ENCODE measurements around the gene KLHL41. TPM values are rescaled to one million over a fixed set of nuclear protein-coding genes. Genes with fewer than 3 reads are reported as not detected.
"Not testable (repeated sequence)": the region's sequence is repeated elsewhere in the genome, so short reads cannot be mapped to it uniquely, and the experiment has no call there.

KLHL41 gene
- total RNA-seq, 1 experiment from 2014 or later = 0.15 TPM

DNA sequence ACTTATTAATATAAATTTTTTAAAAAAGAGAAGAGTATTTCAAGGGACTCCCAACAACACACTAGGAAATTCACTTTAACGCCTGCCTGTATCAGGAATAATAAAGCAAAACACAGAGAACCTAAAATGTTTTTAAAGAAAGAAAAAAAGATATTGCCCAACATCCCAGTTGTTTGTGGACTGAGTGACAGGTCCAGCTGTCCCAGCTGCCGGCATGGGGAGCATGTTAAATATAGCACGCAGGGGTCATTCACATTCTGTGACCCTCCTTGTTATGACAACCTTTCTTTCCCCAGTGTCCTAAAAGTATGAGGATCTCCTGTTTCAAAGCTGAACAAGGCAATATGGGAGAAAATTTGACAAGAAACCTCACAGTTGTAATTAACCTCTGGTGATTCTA is 4.4 kb downstream of the KLHL41 start:
- no peak overlapping the region for H3K9ac ChIP-seq (ENCODE audit: low read length)
- no peaks in the 10 kb centered on the region for H3K9me3 ChIP-seq (ENCODE audit: control insufficient read depth in 1 of 2, insufficient read depth in 1 of 2, low read depth in 1 of 2, low read length in 2 of 2)
- no peak overlapping the region for H2AFZ ChIP-seq (ENCODE audit: low read depth, low read length, poor library complexity, severe bottlenecking)
- no peak overlapping the region for H3K27ac ChIP-seq (ENCODE audit: low read depth, low read length)
- intact Hi-C loops (cut with micrococcal nuclease) = no loop called here
- TF ChIP-seq FOSL1 (IDR thresholded peaks at IDR 0.05; ENCODE audit: low read depth) (no peak), ZFX (IDR thresholded peaks at IDR 0.05) (no peak), TCF7L2 (IDR thresholded peaks at IDR 0.05; ENCODE audit: borderline replicate concordance, extremely low read depth, insufficient read depth, insufficient read length) (no peak), EGR1 (IDR thresholded peaks at IDR 0.05; ENCODE audit: low read depth) (no peak), CBX3 (IDR thresholded peaks at IDR 0.05; ENCODE audit: low read depth) (no peak), EZH2phosphoT487 (IDR thresholded peaks at IDR 0.05; ENCODE audit: borderline replicate concordance) (no peak), SIN3A (IDR thresholded peaks at IDR 0.05; ENCODE audit: low read depth) (no peak), POLR2AphosphoS5 (IDR thresholded peaks at IDR 0.05; ENCODE audit: low read depth, low read length) (no peak), POLR2A (IDR thresholded peaks at IDR 0.05; ENCODE audit: borderline replicate concordance, extremely low read depth, insufficient read depth, insufficient read length) (no peak), ZNF274 (IDR thresholded peaks at IDR 0.05; ENCODE audit: low read depth, low read length) (no peak), JUND (IDR thresholded peaks at IDR 0.05) (no peak), YY1 (IDR thresholded peaks at IDR 0.05; ENCODE audit: extremely low read depth, insufficient replicate concordance, low read depth, low read length) (no peak), EZH2 (IDR thresholded peaks at IDR 0.05) (no peak), SP1 (IDR thresholded peaks at IDR 0.05; ENCODE audit: low read depth) (no peak)
- TF ChIP-seq, protein P1, sequence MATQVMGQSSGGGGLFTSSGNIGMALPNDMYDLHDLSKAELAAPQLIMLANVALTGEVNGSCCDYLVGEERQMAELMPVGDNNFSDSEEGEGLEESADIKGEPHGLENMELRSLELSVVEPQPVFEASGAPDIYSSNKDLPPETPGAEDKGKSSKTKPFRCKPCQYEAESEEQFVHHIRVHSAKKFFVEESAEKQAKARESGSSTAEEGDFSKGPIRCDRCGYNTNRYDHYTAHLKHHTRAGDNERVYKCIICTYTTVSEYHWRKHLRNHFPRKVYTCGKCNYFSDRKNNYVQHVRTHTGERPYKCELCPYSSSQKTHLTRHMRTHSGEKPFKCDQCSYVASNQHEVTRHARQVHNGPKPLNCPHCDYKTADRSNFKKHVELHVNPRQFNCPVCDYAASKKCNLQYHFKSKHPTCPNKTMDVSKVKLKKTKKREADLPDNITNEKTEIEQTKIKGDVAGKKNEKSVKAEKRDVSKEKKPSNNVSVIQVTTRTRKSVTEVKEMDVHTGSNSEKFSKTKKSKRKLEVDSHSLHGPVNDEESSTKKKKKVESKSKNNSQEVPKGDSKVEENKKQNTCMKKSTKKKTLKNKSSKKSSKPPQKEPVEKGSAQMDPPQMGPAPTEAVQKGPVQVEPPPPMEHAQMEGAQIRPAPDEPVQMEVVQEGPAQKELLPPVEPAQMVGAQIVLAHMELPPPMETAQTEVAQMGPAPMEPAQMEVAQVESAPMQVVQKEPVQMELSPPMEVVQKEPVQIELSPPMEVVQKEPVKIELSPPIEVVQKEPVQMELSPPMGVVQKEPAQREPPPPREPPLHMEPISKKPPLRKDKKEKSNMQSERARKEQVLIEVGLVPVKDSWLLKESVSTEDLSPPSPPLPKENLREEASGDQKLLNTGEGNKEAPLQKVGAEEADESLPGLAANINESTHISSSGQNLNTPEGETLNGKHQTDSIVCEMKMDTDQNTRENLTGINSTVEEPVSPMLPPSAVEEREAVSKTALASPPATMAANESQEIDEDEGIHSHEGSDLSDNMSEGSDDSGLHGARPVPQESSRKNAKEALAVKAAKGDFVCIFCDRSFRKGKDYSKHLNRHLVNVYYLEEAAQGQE (IDR thresholded peaks at IDR 0.05; ENCODE audit: low read depth) = no peak
- TF ChIP-seq, protein P2, sequence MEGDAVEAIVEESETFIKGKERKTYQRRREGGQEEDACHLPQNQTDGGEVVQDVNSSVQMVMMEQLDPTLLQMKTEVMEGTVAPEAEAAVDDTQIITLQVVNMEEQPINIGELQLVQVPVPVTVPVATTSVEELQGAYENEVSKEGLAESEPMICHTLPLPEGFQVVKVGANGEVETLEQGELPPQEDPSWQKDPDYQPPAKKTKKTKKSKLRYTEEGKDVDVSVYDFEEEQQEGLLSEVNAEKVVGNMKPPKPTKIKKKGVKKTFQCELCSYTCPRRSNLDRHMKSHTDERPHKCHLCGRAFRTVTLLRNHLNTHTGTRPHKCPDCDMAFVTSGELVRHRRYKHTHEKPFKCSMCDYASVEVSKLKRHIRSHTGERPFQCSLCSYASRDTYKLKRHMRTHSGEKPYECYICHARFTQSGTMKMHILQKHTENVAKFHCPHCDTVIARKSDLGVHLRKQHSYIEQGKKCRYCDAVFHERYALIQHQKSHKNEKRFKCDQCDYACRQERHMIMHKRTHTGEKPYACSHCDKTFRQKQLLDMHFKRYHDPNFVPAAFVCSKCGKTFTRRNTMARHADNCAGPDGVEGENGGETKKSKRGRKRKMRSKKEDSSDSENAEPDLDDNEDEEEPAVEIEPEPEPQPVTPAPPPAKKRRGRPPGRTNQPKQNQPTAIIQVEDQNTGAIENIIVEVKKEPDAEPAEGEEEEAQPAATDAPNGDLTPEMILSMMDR (IDR thresholded peaks at IDR 0.05 in 2 of 3, conservative IDR thresholded peaks at IDR 0.05 in 1 of 3; ENCODE audit: borderline replicate concordance in 1 of 3, insufficient read depth in 1 of 3, low read depth in 2 of 3, low read length in 2 of 3) = no peak
- TF ChIP-seq, protein P3, sequence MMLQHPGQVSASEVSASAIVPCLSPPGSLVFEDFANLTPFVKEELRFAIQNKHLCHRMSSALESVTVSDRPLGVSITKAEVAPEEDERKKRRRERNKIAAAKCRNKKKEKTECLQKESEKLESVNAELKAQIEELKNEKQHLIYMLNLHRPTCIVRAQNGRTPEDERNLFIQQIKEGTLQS (IDR thresholded peaks at IDR 0.05) = no peak
- H3K4me1 ChIP-seq (ENCODE audit: control insufficient read depth in 1 of 2, insufficient read depth in 2 of 2, low read length in 2 of 2) = peaks cover 6 to 20% of the 10 kb centered on the region in 2 experiments
- no peak overlapping the region for H3K4me3 ChIP-seq (replicated peaks in 1 of 2; ENCODE audit: low read depth in 1 of 2, low read length in 2 of 2)
- POLR2A ChIA-PET = no interaction called here
- BruUV-seq (replicated peaks) = no TSS peak
- H3K36me3 ChIP-seq (ENCODE audit: control insufficient read depth in 1 of 2, insufficient read depth in 2 of 2, low read length in 2 of 2) = no peaks in the 10 kb centered on the region
- DNase-seq (ENCODE audit: low read depth, low spot score) (no peak), ATAC-seq (no peak)
- H4K20me1 ChIP-seq (ENCODE audit: insufficient read depth) = no peaks in the 10 kb centered on the region
- no peaks in the 10 kb centered on the region for H3K9me2 ChIP-seq (ENCODE audit: insufficient read depth)
- H3K4me2 ChIP-seq (ENCODE audit: low read length) = no peak overlapping the region
- H3K79me2 ChIP-seq (ENCODE audit: insufficient read depth, low read length) = no peaks in the 10 kb centered on the region
- CTCF ChIA-PET = no interaction called here
- H3K27me3 ChIP-seq (ENCODE audit: insufficient read depth, low read length) = no peaks in the 10 kb centered on the region
- RAD21 ChIA-PET (ENCODE audit: low non-redundant PET in 1 of 2, low total read pairs in 2 of 2, uncharacterized antibody in 2 of 2, unreplicated experiment in 2 of 2) = no interaction called here

DNA sequence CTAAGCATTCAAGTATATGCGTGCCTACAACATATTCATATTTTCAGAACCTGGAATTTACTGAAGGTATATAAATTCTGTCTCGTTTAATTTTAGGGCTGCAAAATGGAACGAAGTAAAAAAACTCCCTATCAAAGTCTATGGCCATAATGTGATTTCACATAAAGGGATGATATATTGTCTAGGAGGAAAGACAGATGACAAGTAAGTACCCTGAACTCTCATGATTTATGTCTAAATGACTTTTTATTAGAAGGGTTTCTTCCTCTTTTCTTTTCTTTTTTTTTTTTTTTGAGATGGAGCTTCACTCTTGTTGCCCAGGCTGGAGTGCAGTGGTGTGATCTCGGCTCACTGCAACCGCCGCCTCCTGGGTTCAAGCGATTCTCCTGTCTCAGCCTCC is 5.3 kb downstream of the KLHL41 start:
- H3K27me3 ChIP-seq (ENCODE audit: insufficient read depth, low read length); DNase-seq (ENCODE audit: low read depth, low spot score); H3K9ac ChIP-seq (ENCODE audit: low read length); POLR2A ChIA-PET; ATAC-seq; intact Hi-C loops (cut with micrococcal nuclease); H3K9me2 ChIP-seq (ENCODE audit: insufficient read depth); H3K27ac ChIP-seq (ENCODE audit: low read depth, low read length); H3K36me3 ChIP-seq (ENCODE audit: control insufficient read depth in 1 of 2, insufficient read depth in 2 of 2, low read length in 2 of 2); H3K4me2 ChIP-seq (ENCODE audit: low read length); H3K9me3 ChIP-seq (ENCODE audit: control insufficient read depth in 1 of 2, insufficient read depth in 1 of 2, low read depth in 1 of 2, low read length in 2 of 2); BruUV-seq (replicated peaks); H3K4me3 ChIP-seq (replicated peaks in 1 of 2; ENCODE audit: low read depth in 1 of 2, low read length in 2 of 2); H3K79me2 ChIP-seq (ENCODE audit: insufficient read depth, low read length); H2AFZ ChIP-seq (ENCODE audit: low read depth, low read length, poor library complexity, severe bottlenecking); RAD21 ChIA-PET (ENCODE audit: low non-redundant PET in 1 of 2, low total read pairs in 2 of 2, uncharacterized antibody in 2 of 2, unreplicated experiment in 2 of 2); H4K20me1 ChIP-seq (ENCODE audit: insufficient read depth); CTCF ChIA-PET: not testable (repeated sequence)
- peaks cover 0 to 12% of the 10 kb centered on the region in 2 experiments; a peak in 2 of 4 replicates for H3K4me1 ChIP-seq (ENCODE audit: control insufficient read depth in 1 of 2, insufficient read depth in 2 of 2, low read length in 2 of 2)

Measured in HCT116 (cell line).